Measurements from ENCODE around the gene PAX2.

- TF ChIP-seq, protein P1, sequence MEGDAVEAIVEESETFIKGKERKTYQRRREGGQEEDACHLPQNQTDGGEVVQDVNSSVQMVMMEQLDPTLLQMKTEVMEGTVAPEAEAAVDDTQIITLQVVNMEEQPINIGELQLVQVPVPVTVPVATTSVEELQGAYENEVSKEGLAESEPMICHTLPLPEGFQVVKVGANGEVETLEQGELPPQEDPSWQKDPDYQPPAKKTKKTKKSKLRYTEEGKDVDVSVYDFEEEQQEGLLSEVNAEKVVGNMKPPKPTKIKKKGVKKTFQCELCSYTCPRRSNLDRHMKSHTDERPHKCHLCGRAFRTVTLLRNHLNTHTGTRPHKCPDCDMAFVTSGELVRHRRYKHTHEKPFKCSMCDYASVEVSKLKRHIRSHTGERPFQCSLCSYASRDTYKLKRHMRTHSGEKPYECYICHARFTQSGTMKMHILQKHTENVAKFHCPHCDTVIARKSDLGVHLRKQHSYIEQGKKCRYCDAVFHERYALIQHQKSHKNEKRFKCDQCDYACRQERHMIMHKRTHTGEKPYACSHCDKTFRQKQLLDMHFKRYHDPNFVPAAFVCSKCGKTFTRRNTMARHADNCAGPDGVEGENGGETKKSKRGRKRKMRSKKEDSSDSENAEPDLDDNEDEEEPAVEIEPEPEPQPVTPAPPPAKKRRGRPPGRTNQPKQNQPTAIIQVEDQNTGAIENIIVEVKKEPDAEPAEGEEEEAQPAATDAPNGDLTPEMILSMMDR (IDR thresholded peaks at IDR 0.05; ENCODE audit: insufficient read depth, low read depth, low read length) = no peak
- no peak for TF ChIP-seq EZH2 (IDR thresholded peaks at IDR 0.05; ENCODE audit: insufficient read depth, low read length)
Measured at GRCh38 chr10:100816671-100817070, 71.3 kb downstream of the PAX2 start.

Data from astrocyte (in vitro differentiated cells and primary cell).